Activated T-helper 17 cell treated with anti-CD3 and anti-CD28 coated beads, Interleukin-2, amount 50 U/mL, for 72 hours (primary cell): ENCODE measurements around the gene EGFLAM. TPM values are rescaled to one million over a fixed set of nuclear protein-coding genes. Genes with fewer than 3 reads are reported as not detected.

Experiments used
- ATAC-seq: fragments of 150-1000 bp; cut with Tn5 transposase; replicated peaks from 2 replicates; pipeline ENCODE4 v1.10.0; 2021; ENCODE audit warnings: mild to moderate bottlenecking, moderate library complexity
- H3K27ac Mint-ChIP-seq: one replicate; pipeline ENCODE4 v1.8.0; 2022; ENCODE audit warnings: mixed read lengths
- H3K27me3 Mint-ChIP-seq: one replicate; pipeline ENCODE4 v1.8.0; 2022; ENCODE audit warnings: mixed read lengths
- H3K36me3 Mint-ChIP-seq: one replicate; pipeline ENCODE4 v1.8.0; 2022; ENCODE audit warnings: low read depth, mild to moderate bottlenecking, mixed read lengths
- H3K4me1 Mint-ChIP-seq: one replicate; pipeline ENCODE4 v1.8.0; 2022; ENCODE audit warnings: mixed read lengths
- H3K4me3 Mint-ChIP-seq: one replicate; pipeline ENCODE4 v1.8.0; 2022; ENCODE audit warnings: mild to moderate bottlenecking, mixed read lengths
- H3K9me3 Mint-ChIP-seq: one replicate; pipeline ENCODE4 v1.8.0; 2022; ENCODE audit warnings: mixed read lengths
- total RNA-seq, 2 donors: library from RNA; stranded (reverse); gene quantifications; one replicate each; pipeline ENCODE4 v1.2.3, GENCODE V29; 2022

EGFLAM gene
- not detected for total RNA-seq

DNA sequence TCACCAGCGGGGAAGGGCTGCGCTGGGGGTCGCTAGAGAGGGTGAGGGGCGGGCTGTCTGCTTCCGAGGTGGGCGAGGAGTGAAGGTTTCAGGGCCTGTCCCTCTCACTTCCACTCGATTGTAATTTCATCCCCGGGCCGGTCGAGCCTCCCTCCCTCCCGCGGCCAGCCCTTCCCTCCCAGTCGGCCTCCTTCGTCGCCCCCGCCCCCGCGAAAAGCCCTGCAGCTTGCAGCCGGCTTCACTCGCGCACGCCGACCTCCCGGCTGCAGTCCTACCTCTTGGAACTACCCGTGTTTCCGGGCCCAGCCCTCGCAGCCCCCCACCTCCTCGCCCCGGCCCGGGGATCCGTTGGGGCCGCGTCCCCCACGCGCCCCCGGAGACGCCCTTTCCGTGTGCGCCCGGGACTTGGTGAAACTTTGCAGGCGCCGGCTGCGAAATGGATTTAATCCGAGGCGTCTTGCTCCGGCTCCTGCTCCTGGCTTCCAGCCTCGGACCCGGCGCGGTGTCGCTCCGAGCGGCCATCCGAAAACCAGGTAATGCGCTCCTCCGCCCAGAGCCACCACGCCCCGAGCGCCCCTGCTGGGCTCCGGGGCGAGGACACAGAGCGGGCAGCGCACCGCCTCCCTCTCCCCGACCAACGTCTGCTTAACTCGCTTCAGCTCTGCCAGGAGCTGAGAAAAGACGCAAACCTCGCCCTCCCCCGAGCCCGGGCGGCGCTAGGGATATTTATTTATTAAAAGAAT, at the start of gene EGFLAM:
EGFLAM (plus strand) TSS at position 241 of the 743 bp plus-strand sequence; CDS start at position 437, 196 bp downstream.
- Mint-ChIP-seq H3K27ac (no peak within 1 kb of the TSS), H3K27me3 (peaks cover 64% of the 10 kb centered on the region)

DNA sequence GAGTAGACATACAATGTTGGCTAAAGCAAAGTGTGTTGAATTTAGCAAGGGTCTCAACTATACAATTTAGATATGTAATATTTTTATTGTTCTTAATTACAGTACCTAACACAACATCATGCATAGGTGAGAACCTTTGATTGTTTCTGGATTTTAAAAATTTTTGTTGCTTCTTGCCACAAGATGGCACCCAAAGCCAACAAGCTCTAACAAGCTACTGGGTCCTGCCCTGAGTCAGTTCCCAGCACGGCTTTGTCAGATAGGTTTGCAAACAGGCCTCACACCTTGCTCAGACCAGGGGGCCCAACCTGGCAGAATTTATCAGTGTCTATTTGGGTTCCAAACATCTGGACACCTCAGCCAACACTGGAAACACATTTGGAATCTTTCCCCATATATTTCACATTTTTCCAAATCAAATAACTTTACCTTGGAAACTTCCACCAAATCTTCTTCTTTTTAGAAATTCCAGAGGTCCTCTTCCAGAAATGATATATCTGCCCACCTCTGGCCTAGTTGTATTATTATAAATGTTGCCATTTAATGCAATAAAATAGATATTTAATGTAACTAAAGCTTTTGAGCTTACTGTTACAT, 49.5 kb upstream of the EGFLAM start:
- peaks cover 4% of the 10 kb centered on the region for H3K9me3 Mint-ChIP-seq
- ATAC-seq = no peak

More for the DNA sequence above, at the start of gene EGFLAM:
- H3K4me1 Mint-ChIP-seq = no peaks in the 10 kb centered on the region
- no peaks in the 10 kb centered on the region for H3K9me3 Mint-ChIP-seq
- no peak for ATAC-seq
- peaks cover 5% of the 10 kb centered on the region for H3K36me3 Mint-ChIP-seq
- H3K4me3 Mint-ChIP-seq = peak within 1 kb of the TSS; percentile 47

DNA sequence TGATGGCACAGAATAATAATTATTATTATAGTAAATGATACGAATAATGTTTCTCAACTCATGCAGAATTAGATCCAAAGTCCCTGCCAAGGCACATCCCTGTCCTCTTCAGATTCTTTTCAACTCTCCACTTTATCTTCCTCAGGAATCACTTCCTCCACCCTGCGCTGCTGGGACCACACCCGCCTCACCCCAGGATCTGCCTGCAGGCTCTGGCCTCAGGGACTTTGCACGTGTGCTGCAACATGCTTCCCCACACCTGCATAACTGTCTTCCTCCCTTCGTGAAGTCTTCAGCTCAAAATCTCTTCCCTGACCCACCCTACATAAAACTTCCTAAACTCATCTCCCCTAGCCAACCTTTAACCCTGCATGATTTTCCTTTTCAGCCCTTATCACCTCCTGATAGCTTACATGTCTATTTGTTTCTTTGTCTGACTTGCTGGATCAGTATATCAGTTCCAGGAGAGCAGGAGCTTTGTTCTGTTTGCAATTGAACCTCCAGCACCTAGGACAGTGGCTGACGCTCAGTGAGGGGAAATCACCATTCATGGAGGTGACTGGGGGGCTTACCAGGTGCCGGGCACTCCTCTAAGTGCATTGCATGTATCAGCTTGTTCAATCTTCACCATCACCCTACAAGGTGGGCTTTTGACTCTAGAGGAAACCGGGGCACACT, 47.5 kb upstream of the EGFLAM start:
- peaks cover 12% of the 10 kb centered on the region for H3K27me3 Mint-ChIP-seq
- H3K4me1 Mint-ChIP-seq = no peaks in the 10 kb centered on the region
- no peak for ATAC-seq
- no peak overlapping the region for H3K4me3 Mint-ChIP-seq
- no peaks in the 10 kb centered on the region for H3K36me3 Mint-ChIP-seq
- peaks cover 4% of the 10 kb centered on the region for H3K9me3 Mint-ChIP-seq
- H3K27ac Mint-ChIP-seq = no peak overlapping the region

More for the DNA sequence above, 49.5 kb upstream of the EGFLAM start:
- Mint-ChIP-seq H3K4me1 (no peaks in the 10 kb centered on the region), H3K27ac (no peak overlapping the region), H3K4me3 (no peak overlapping the region), H3K36me3 (no peaks in the 10 kb centered on the region), H3K27me3 (peaks cover 16% of the 10 kb centered on the region)

DNA sequence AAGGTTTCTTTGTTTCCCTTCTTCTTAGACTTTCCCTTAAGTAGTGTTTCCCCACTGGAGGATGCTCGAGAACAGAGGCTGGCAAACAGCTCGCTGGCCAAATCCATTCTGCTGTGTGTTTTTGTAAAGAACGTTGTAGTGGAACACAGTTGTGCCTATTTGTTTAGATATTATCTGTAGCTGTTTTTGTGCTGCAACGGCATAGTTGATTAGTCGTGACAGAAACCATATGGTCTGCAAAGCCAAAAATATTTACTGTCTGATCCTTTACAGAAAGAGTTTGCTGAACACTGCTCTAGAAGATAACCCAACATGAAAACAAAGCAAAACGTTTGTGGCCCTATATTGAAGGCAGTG, 47.0 kb upstream of the EGFLAM start:
- Mint-ChIP-seq H3K27ac (no peak overlapping the region), H3K27me3 (peaks cover 12% of the 10 kb centered on the region), H3K9me3 (peaks cover 4% of the 10 kb centered on the region), H3K4me3 (no peak overlapping the region), H3K36me3 (no peaks in the 10 kb centered on the region), H3K4me1 (no peaks in the 10 kb centered on the region)
- no peak for ATAC-seq

DNA sequence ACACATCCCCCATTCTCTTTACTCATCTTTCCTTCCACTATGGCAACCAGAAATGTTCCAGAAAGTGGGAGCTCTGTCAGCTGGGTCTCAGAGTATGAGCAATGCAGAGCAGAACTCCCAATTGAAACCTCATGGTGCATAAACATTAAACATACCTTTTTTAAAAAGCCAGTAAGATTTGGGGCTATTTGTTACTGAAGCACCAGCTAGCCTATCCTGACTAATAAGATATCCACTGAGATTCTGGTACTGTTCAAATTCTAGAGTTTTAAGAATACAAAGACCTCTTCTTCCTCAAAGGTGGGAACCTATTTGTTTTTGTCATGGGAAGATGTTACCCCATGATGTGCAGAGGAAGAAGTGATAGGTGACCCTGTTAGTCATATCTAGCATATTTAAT, 46.1 kb upstream of the EGFLAM start:
- Mint-ChIP-seq H3K9me3 (peaks cover 4% of the 10 kb centered on the region), H3K27ac (no peak overlapping the region), H3K36me3 (no peaks in the 10 kb centered on the region), H3K27me3 (peaks cover 7% of the 10 kb centered on the region), H3K4me3 (no peak overlapping the region), H3K4me1 (no peaks in the 10 kb centered on the region)
- no peak for ATAC-seq

DNA sequence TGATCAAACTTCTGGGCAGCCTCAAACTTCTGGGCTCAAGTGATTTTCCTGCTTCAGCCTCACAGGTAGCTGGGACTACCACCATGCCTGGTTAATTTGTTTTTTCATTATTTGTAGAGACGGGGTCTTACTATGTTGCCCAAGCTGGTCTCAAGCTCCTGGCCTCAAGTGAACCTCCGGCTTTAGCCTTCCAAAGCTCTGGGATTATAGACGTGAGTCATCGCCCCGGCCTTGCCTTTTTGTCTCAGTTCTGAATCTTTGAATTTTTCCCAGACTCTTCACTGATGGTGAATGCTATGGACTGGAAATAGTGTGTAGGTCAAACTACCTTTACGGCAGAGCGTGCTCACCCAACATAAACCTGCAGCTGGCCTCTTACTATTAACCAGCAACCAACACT, 32.3 kb upstream of the EGFLAM start:
- Mint-ChIP-seq H3K27ac (no peak overlapping the region), H3K4me1 (no peaks in the 10 kb centered on the region), H3K4me3 (no peak overlapping the region), H3K9me3 (peaks cover 4% of the 10 kb centered on the region), H3K36me3 (no peaks in the 10 kb centered on the region), H3K27me3 (no peaks in the 10 kb centered on the region)
- ATAC-seq = no peak

DNA sequence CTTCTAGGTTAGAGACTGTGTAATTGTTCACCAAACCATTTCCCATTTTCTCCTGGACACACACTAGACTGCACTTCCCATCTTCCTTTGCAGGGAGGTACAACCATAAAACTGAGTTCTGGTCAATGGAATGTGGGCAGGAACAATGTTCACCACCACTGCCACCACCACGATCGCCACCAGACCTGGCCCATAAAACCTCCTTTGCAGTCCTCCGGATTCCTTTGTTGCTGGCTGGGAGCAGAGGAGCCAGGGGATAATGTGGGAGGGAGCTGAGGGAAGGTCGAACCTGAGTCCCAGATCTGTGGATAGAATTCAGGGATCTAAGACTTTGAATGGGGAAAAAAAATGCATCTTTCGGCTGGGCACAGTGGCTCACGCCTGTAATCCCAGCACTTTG, 29.4 kb upstream of the EGFLAM start:
- no peak overlapping the region for H3K4me3 Mint-ChIP-seq
- no peak overlapping the region for H3K27ac Mint-ChIP-seq
- H3K4me1 Mint-ChIP-seq = no peaks in the 10 kb centered on the region
- no peaks in the 10 kb centered on the region for H3K36me3 Mint-ChIP-seq
- peaks cover 4% of the 10 kb centered on the region for H3K9me3 Mint-ChIP-seq
- H3K27me3 Mint-ChIP-seq = peaks cover 3% of the 10 kb centered on the region
- ATAC-seq = no peak

DNA sequence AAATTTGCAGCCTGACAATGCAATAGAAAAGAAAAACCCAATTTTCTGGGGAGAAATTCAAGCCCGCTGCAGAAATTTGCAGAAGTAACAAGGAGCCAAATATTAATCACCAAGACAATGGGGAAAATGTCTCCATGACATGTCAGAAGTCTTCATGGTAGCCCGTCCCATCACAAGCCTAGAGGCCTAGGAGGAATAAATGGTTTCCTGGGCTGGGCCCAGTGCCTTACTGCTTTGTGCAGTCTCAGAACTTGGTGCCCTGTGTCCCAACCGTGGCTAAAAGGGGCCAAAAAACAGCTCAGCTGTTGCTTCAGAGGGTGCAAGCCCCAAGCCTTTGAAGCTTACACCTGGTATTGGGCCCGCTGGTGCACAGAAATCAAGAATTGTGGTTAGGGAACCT, 23.6 kb upstream of the EGFLAM start:
- Mint-ChIP-seq H3K9me3 (peaks cover 7% of the 10 kb centered on the region), H3K4me3 (no peak overlapping the region), H3K4me1 (no peaks in the 10 kb centered on the region), H3K36me3 (no peaks in the 10 kb centered on the region), H3K27me3 (peaks cover 3% of the 10 kb centered on the region), H3K27ac (no peak overlapping the region)
- ATAC-seq = no peak

DNA sequence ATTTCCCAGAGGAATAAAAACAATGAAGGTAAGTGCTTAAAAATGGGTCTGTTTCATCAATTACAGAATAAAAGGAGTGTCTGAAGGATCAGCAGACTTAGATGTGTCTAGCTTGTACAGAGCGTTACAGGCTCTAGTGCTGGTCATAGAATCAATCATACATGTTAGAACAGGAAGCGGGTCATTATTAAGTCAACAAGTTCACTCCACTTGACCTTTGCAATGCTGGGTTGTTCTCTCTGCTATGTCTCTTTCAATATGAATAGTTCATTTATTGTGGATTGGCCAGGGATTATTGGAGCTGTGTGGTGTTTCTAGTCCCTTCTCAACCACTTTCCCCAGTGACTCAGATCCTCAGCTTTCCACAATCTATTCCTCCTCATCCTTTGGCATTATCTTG, 20.7 kb upstream of the EGFLAM start:
- Mint-ChIP-seq H3K4me1 (no peaks in the 10 kb centered on the region), H3K36me3 (no peaks in the 10 kb centered on the region), H3K27ac (no peak overlapping the region), H3K9me3 (peaks cover 7% of the 10 kb centered on the region), H3K4me3 (no peak overlapping the region), H3K27me3 (peaks cover 10% of the 10 kb centered on the region)
- ATAC-seq = no peak

DNA sequence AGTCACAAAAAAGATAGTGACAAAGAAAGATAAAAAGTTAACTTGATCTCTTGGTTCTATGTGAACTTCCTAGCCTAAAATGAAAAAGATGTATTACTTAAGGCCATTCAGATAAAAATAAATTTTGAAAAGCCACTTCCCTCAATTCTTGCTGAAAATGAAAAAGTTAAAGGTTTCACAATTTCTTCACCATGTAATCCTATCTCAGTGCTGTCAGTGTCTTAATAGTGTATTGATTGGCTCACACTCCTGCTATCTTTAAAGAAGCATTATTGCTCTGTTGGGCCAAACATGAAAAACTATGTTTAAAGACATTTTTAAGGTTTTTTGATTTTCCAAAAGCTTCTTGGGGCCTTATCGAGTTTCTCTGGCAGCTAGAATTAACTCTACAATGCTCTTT, 18.1 kb upstream of the EGFLAM start:
- no peak for ATAC-seq
- Mint-ChIP-seq H3K4me1 (no peaks in the 10 kb centered on the region), H3K36me3 (no peaks in the 10 kb centered on the region), H3K9me3 (no peaks in the 10 kb centered on the region), H3K4me3 (no peak overlapping the region), H3K27me3 (peaks cover 10% of the 10 kb centered on the region), H3K27ac (no peak overlapping the region)

DNA sequence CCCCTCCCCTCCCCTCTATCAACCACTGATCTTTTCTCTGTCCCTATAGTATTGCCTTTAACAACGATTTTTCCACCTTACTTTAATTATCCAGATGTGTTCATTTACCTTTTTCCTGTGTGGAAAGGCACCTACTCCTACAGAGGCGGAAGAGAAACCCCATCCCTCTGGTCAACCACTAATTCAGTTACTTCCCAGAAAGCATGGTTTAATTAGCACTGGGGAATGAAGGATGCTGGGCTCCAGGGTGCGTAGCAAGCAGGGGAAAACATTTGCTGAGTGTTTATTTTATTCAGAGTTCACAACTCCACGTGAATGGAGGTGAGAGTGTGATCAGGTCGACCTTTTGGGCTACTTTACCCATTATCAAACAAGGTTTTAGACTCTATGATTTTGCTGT, 16.7 kb upstream of the EGFLAM start:
- H3K9me3 Mint-ChIP-seq = no peaks in the 10 kb centered on the region
- peaks cover 10% of the 10 kb centered on the region for H3K27me3 Mint-ChIP-seq
- no peak for ATAC-seq
- no peak overlapping the region for H3K27ac Mint-ChIP-seq
- no peaks in the 10 kb centered on the region for H3K36me3 Mint-ChIP-seq
- no peaks in the 10 kb centered on the region for H3K4me1 Mint-ChIP-seq
- no peak overlapping the region for H3K4me3 Mint-ChIP-seq

DNA sequence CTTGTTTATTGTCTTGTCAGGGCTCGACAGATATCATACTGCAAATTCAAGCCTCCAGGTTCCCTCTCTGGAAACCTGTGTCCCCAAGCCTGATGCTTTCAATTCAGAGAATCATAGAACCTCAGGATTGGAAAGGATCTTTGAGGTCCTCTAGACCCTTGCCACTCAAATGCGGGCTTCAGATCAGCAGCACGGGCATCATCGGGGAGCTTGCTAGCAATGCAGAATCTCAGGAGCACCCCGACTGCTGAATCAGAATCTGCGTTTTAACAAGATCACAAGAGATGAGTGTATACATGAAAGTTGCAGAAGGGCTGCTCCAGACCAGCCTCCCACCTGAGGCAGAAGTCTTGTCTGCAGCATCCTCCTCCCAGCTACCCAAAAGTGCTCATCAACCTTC, 13.1 kb upstream of the EGFLAM start:
- no peak overlapping the region for H3K4me3 Mint-ChIP-seq
- H3K27ac Mint-ChIP-seq = no peak overlapping the region
- no peaks in the 10 kb centered on the region for H3K9me3 Mint-ChIP-seq
- no peak for ATAC-seq
- H3K27me3 Mint-ChIP-seq = peaks cover 9% of the 10 kb centered on the region
- no peaks in the 10 kb centered on the region for H3K4me1 Mint-ChIP-seq
- no peaks in the 10 kb centered on the region for H3K36me3 Mint-ChIP-seq

DNA sequence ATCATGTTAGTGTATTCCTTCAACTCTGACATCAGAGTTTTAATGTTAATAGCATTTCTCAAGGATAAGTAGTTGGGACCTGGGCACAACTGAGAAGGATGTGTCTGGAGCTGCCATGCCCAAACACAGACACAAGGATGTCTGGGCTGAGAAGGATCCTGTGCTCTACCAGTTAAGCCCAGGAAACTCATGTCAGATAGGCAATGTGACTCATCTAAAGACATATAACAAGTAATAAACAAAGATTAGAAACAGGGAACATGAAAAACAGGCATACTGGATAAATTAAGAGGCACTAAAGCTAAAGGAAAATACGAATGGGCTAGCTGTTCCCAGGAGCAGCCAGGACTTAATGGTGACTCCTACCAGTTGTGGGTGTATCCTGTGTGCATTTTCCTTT, 9.1 kb upstream of the EGFLAM start:
- Mint-ChIP-seq H3K27ac (no peak overlapping the region), H3K9me3 (no peaks in the 10 kb centered on the region), H3K4me3 (no peak overlapping the region), H3K36me3 (no peaks in the 10 kb centered on the region), H3K27me3 (peaks cover 16% of the 10 kb centered on the region), H3K4me1 (no peaks in the 10 kb centered on the region)
- ATAC-seq = no peak

DNA sequence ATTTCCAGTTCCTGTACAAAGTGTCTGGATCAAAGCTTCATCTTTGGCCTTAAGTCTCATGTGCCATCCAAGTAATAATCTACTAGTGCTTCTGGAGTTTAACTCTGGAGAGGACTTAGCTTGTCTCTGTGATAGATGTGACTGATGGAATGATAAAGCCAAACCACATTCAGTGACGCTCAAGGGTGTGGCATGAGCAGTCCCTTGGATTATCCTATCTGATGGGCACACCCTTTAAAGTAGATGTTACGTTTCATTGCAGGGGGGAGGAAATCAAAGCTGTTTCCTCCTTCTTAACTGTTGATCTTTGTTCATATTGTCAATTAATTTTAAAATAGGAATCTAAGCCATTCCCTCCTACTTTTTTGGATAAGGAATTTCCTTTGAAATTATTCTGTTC, 8.5 kb upstream of the EGFLAM start:
- H3K9me3 Mint-ChIP-seq = no peaks in the 10 kb centered on the region
- no peaks in the 10 kb centered on the region for H3K36me3 Mint-ChIP-seq
- H3K27ac Mint-ChIP-seq = no peak overlapping the region
- no peak for ATAC-seq
- no peak overlapping the region for H3K4me3 Mint-ChIP-seq
- H3K4me1 Mint-ChIP-seq = no peaks in the 10 kb centered on the region
- H3K27me3 Mint-ChIP-seq = peaks cover 18% of the 10 kb centered on the region

DNA sequence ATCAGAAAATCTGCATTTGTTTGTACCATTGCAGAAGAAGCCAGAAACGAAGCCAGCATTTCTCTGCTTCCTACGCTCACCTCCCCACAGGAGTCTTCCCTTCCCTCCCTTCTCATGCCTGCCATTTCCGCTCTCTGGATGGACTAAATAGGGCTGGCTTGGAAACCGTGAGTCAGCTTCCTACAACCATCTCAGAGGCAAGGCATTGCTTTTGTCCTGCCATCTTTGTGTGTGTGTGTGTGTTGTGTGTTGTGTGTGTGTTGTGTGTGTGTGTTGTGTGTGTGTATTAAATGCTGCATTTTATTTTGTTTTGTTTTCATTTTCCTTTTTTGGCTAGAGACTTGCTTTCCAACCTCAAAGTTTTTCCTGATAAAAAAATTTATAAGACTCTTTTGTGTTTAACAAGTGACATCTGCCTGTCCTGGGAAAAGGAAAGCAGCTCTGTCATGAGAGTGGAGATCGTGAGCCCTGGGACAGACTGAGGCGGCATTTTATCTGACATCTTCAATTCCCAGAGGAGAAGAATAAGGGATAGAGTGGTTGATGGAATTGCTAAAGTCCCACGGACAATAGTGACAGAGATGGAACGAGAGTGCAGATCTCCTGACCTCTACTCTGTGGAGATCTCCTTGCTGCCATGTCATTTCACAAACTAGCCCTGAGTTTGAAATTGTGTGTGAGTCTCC, 7.5 kb upstream of the EGFLAM start:
- Mint-ChIP-seq H3K27ac (no peak overlapping the region), H3K9me3 (no peaks in the 10 kb centered on the region), H3K4me1 (no peaks in the 10 kb centered on the region), H3K4me3 (no peak overlapping the region), H3K36me3 (no peaks in the 10 kb centered on the region), H3K27me3 (peaks cover 26% of the 10 kb centered on the region)
- ATAC-seq = no peak
